Common myeloid progenitor, CD34-positive (primary cell): Measurements from ENCODE around the gene GRIK4.

ENCODE experiments used
- CTCF ChIA-PET: fragments of 350-600 bp; sonication (Branson Sonifier 250); formaldehyde crosslinking; loops from one replicate; lab custom pipeline; 2021; ENCODE audit warnings: antibody characterized with exemption; lab: Charles Lee
- POLR2A ChIA-PET: fragments of 350-600 bp; sonication (Branson Sonifier 250); formaldehyde crosslinking; loops from one replicate; lab custom pipeline; 2021; ENCODE audit warnings: antibody characterized with exemption; lab: Charles Lee
- DNase-seq, 3 donors: peaks; one replicate each; pipeline versions ENCODE4 v3.0.0 to v3.0.0-alpha.2; 2013
- H3K27ac ChIP-seq, 2 experiments: 1 replicate in 1 of 2; 2 replicates in 1 of 2; pipeline ENCODE4 v1.7.0; 2013; ENCODE audit warnings: inconsistent platforms in 2 of 2, low read length in 2 of 2, mild to moderate bottlenecking in 2 of 2, low read depth in 1 of 2, moderate library complexity in 1 of 2; ENCODE audit not compliant: severe bottlenecking in 2 of 2, insufficient read depth in 1 of 2, poor library complexity in 1 of 2
- H3K27me3 ChIP-seq, 5 experiments: replicated peaks in 2 of 5; 1 replicate in 3 of 5; 2 replicates in 2 of 5; pipeline versions ENCODE4 v1.6.1 to v1.7.0; 2013; ENCODE audit warnings: low read length in 4 of 5, mild to moderate bottlenecking in 2 of 5, moderate library complexity in 2 of 5, inconsistent platforms in 1 of 5; ENCODE audit not compliant: insufficient read depth in 5 of 5, control insufficient read depth in 4 of 5
- H3K36me3 ChIP-seq, 4 experiments: 1 replicate in 2 of 4; 2 replicates in 2 of 4; pipeline versions ENCODE4 v1.6.1 to v1.7.0; 2013; ENCODE audit warnings: low read length in 3 of 4, control low read depth in 1 of 4, mild to moderate bottlenecking in 1 of 4; ENCODE audit not compliant: control insufficient read depth in 4 of 4, insufficient read depth in 4 of 4
- H3K4me1 ChIP-seq, 4 experiments: 1 replicate in 3 of 4; 2 replicates in 1 of 4; pipeline versions ENCODE4 v1.6.1 to v1.7.1; 2013; ENCODE audit warnings: low read length in 3 of 4, mild to moderate bottlenecking in 3 of 4, control low read depth in 1 of 4, inconsistent platforms in 1 of 4, moderate library complexity in 1 of 4; ENCODE audit not compliant: control insufficient read depth in 4 of 4, insufficient read depth in 4 of 4; ENCODE audit errors: control extremely low read depth in 1 of 4
- H3K4me3 ChIP-seq, 7 experiments: 1 replicate in 4 of 7; 2 replicates in 3 of 7; pipeline versions ENCODE4 v1.5.1 to v1.7.0; 2013; ENCODE audit warnings: mild to moderate bottlenecking in 7 of 7, low read length in 6 of 7, moderate library complexity in 6 of 7, inconsistent platforms in 2 of 7, low read depth in 2 of 7, control low read depth in 1 of 7; ENCODE audit not compliant: insufficient read depth in 4 of 7, control insufficient read depth in 1 of 7; ENCODE audit errors: extremely low read depth in 1 of 7
- H3K9me3 ChIP-seq, 5 experiments: 1 replicate in 4 of 5; 2 replicates in 1 of 5; pipeline versions ENCODE4 v1.6.1 to v1.7.1; 2013; ENCODE audit warnings: low read length in 4 of 5, mild to moderate bottlenecking in 2 of 5, inconsistent platforms in 1 of 5, low read depth in 1 of 5, moderate library complexity in 1 of 5; ENCODE audit not compliant: control insufficient read depth in 4 of 5, insufficient read depth in 2 of 5; ENCODE audit errors: control extremely low read depth in 1 of 5
- WGBS: methylation state at CpG from one replicate; pipeline ENCODE4 v1.1.5; 2013; ENCODE audit not compliant: insufficient coverage; 5-methylcytosine and 5-hydroxymethylcytosine counted together

The GRIK4 gene

GRCh38 chr11:120509346-120510053, 2.0 kb upstream of the GRIK4 start:
- WGBS: 93% methylated on average over 3 of the region's 7 CpGs
- no peaks in the 10 kb centered on the region for H3K9me3 ChIP-seq
- H3K4me3 ChIP-seq: no peak overlapping the region
- peaks cover 0 to 2% (median 1%) of the 10 kb centered on the region in 4 experiments for H3K4me1 ChIP-seq
- H3K27me3 ChIP-seq: peaks cover 13 to 74% (median 26%) of the 10 kb centered on the region in 5 experiments
- ChIA-PET POLR2A (no interaction called here), CTCF (interaction anchor here (0.7 to 2.6 kb wide), 8 partner anchors 9 to 685 kb away, joined by 3 to 16 read pairs (median 4); no protein-coding TSS in a partner anchor)
- no peaks in the 10 kb centered on the region for H3K36me3 ChIP-seq
- no peak for DNase-seq
- H3K27ac ChIP-seq: no peak overlapping the region

GRCh38 chr11:120510406-120511115, 987 bp upstream of the GRIK4 start:
- H3K4me1 ChIP-seq: peaks cover 0 to 2% (median 1%) of the 10 kb centered on the region in 4 experiments
- H3K27ac ChIP-seq: no peak overlapping the region
- H3K36me3 ChIP-seq: no peaks in the 10 kb centered on the region
- no peak for DNase-seq
- POLR2A ChIA-PET: no interaction called here
- no peak overlapping the region for H3K4me3 ChIP-seq
- CTCF ChIA-PET: interaction anchor here (0.7 to 2.3 kb wide), 20 partner anchors 10 to 684 kb away, joined by 3 to 16 read pairs (median 4); no protein-coding TSS in a partner anchor
- 74% methylated on average over 17 of the region's 20 CpGs for WGBS
- no peaks in the 10 kb centered on the region for H3K9me3 ChIP-seq
- H3K27me3 ChIP-seq: peaks cover 14 to 76% (median 32%) of the 10 kb centered on the region in 5 experiments

GRCh38 chr11:120511820-120512738, 531 bp downstream of the GRIK4 start:
- POLR2A ChIA-PET: no interaction called here
- no peaks in the 10 kb centered on the region for H3K36me3 ChIP-seq
- peak overlapping the region in 3 of 7 experiments; percentile 23 to 40 (median 28) for H3K4me3 ChIP-seq
- WGBS: 4% methylated on average over 39 of the region's 73 CpGs
- H3K27me3 ChIP-seq: peaks cover 6 to 80% (median 30%) of the 10 kb centered on the region in 5 experiments
- no peak for DNase-seq
- CTCF ChIA-PET: interaction anchor here (1.2 to 2.3 kb wide), 9 partner anchors 11 to 594 kb away, joined by 3 to 16 read pairs (median 7); no protein-coding TSS in a partner anchor
- H3K9me3 ChIP-seq: no peaks in the 10 kb centered on the region
- peaks cover 0 to 2% (median 1%) of the 10 kb centered on the region in 4 experiments for H3K4me1 ChIP-seq
- H3K27ac ChIP-seq: no peak overlapping the region

GRCh38 chr11:120512739-120513435, 1.3 kb downstream of the GRIK4 start:
- no peaks in the 10 kb centered on the region for H3K9me3 ChIP-seq
- ChIA-PET POLR2A (no interaction called here), CTCF (interaction anchor here (0.9 to 2.1 kb wide), 4 partner anchors 10 to 172 kb away, joined by 3 to 8 read pairs (median 4); no protein-coding TSS in a partner anchor)
- H3K27me3 ChIP-seq: peaks cover 6 to 88% (median 36%) of the 10 kb centered on the region in 5 experiments
- H3K4me3 ChIP-seq: no peak overlapping the region
- DNase-seq: peak; percentile 19 to 26 (median 20)
- peaks cover 0 to 2% (median 1%) of the 10 kb centered on the region in 4 experiments for H3K4me1 ChIP-seq
- no peaks in the 10 kb centered on the region for H3K36me3 ChIP-seq
- 84% methylated on average over 19 of the region's 22 CpGs for WGBS
- H3K27ac ChIP-seq: no peak overlapping the region

- 83% methylated on average over 15 of the region's 19 CpGs for WGBS
- POLR2A ChIA-PET: no interaction called here
- Histone ChIP-seq H3K27ac (no peak overlapping the region), H3K4me3 (no peak overlapping the region), H3K9me3 (no peaks in the 10 kb centered on the region), H3K4me1 (peaks cover 0 to 2% (median 1%) of the 10 kb centered on the region in 4 experiments), H3K36me3 (no peaks in the 10 kb centered on the region), H3K27me3 (peaks cover 4 to 87% (median 37%) of the 10 kb centered on the region in 5 experiments)
- DNase-seq: no peak
- CTCF ChIA-PET: interaction anchor here (0.6 to 2.1 kb wide), 4 partner anchors 9 to 171 kb away, joined by 3 to 8 read pairs (median 3); no protein-coding TSS in a partner anchor
Measured at GRCh38 chr11:120513436-120514315, 2.1 kb downstream of the GRIK4 start.
